Measurements from ENCODE around the gene FBXW11. TPM values are rescaled to one million over a fixed set of nuclear protein-coding genes. Genes with fewer than 3 reads are reported as not detected.
A peak's percentile ranks its signal among the peaks of the same experiment; 100 is the strongest.

FBXW11 gene
- total RNA-seq, 4 donors from 2014 or later, result 40.7 to 76.7 (median 49.1) TPM

DNA sequence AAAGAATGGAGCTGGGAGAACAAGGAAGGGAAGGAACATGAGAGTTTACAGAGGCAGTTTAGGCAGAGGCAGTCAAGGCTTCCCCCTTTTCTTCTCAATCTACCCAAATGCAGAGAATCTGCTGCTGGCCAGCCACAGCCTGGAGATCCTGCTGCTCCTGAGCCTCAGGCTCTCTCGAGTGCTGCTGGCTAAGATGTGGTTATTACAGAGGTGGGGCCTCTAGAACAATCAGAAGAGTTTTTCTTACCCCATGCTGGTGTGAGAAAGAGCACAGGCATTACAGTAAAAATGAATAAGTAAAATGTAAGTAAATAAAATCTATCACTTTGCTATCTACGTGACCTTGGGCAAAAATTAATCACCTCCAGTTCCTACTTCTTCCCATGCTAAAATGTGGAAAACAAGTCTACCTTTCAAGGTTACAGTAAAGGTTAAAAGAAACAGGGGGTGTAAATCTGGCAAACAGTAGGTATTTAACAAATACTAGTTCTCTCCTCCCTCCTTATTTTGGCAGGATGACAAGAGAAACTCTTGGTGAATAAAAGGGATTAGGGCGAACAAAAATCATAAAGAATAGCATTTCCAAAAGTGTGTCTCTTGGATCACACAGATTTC is 31.1 kb downstream of the FBXW11 start:
- DNase-seq, result no peak
- peaks cover 0 to 5% (median 0%) of the 10 kb centered on the region in 4 donors for H3K4me1 ChIP-seq
- no peak overlapping the region for H3K4me3 ChIP-seq
- TF ChIP-seq, protein P1, sequence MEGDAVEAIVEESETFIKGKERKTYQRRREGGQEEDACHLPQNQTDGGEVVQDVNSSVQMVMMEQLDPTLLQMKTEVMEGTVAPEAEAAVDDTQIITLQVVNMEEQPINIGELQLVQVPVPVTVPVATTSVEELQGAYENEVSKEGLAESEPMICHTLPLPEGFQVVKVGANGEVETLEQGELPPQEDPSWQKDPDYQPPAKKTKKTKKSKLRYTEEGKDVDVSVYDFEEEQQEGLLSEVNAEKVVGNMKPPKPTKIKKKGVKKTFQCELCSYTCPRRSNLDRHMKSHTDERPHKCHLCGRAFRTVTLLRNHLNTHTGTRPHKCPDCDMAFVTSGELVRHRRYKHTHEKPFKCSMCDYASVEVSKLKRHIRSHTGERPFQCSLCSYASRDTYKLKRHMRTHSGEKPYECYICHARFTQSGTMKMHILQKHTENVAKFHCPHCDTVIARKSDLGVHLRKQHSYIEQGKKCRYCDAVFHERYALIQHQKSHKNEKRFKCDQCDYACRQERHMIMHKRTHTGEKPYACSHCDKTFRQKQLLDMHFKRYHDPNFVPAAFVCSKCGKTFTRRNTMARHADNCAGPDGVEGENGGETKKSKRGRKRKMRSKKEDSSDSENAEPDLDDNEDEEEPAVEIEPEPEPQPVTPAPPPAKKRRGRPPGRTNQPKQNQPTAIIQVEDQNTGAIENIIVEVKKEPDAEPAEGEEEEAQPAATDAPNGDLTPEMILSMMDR (IDR thresholded peaks at IDR 0.05), result no peak
- no peak for TF ChIP-seq POLR2A (IDR thresholded peaks at IDR 0.05)
- H3K27ac ChIP-seq, result no peak overlapping the region
- H3K9me3 ChIP-seq, result peaks cover 0 to 9% (median 2%) of the 10 kb centered on the region in 4 donors
- no peaks in the 10 kb centered on the region for H3K36me3 ChIP-seq
- no peaks in the 10 kb centered on the region for H3K27me3 ChIP-seq

DNA sequence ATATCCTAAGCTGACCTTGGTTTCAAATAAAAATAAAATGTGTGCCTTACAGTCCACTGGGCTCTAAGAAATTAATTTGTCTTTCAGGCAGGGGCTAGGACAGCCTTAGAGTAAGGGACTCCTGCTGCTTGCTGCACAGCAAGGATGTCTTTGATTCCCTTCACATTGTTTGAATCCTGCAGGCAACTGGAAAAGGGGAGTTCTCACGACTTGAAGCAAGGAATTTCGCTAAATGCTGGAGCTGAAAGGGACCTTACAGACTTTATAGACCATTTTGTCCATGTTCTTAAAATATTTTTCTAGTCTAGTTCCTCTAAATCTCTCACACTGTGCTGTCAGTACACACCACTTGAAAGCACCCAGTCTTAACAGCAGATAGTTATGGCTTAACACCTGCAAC is 35.6 kb downstream of the FBXW11 start:
- no peak for DNase-seq
- no peak overlapping the region for H3K27ac ChIP-seq
- H3K36me3 ChIP-seq, result no peaks in the 10 kb centered on the region
- H3K4me3 ChIP-seq, result no peak overlapping the region
- no peaks in the 10 kb centered on the region for H3K9me3 ChIP-seq
- TF ChIP-seq, protein P1 (IDR thresholded peaks at IDR 0.05), result no peak
- TF ChIP-seq POLR2A (IDR thresholded peaks at IDR 0.05), result no peak
- H3K4me1 ChIP-seq, result peaks cover 0 to 5% (median 0%) of the 10 kb centered on the region in 4 donors
- H3K27me3 ChIP-seq, result no peaks in the 10 kb centered on the region

DNA sequence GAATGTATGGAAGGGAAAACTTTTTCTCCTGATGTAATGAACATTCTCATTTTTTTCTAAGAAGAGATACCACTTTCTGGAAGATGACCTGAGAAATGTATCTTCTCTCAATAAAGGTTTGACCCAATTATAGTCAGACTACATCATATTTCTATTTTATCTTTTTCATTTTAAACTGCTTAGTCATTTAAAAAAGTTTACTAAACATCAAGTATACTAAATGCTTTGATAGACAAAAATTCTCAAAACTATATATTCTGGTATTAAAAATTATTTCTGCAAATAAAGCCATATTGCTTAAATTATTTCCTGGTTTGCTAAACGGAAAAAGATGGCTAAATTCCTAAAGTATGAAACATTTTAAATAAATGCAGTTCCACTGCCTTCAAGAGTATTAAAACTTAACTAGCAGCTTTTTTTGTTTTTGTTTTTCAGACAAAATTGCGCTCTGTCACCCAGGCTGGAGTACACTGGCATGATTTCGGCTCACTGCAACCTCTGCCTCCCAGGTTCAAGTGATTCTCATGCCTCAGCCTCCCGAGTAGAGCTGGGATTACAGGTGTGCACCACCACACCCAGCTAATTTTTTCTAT is 37.1 kb downstream of the FBXW11 start:
- Histone ChIP-seq H3K4me1 (peaks cover 0 to 5% (median 0%) of the 10 kb centered on the region in 4 donors), H3K9me3 (no peaks in the 10 kb centered on the region), H3K4me3 (no peak overlapping the region), H3K36me3 (no peaks in the 10 kb centered on the region), H3K27ac (no peak overlapping the region), H3K27me3 (no peaks in the 10 kb centered on the region)
- TF ChIP-seq, protein P1 (IDR thresholded peaks at IDR 0.05), result no peak
- TF ChIP-seq POLR2A (IDR thresholded peaks at IDR 0.05), result no peak
- no peak for DNase-seq

DNA sequence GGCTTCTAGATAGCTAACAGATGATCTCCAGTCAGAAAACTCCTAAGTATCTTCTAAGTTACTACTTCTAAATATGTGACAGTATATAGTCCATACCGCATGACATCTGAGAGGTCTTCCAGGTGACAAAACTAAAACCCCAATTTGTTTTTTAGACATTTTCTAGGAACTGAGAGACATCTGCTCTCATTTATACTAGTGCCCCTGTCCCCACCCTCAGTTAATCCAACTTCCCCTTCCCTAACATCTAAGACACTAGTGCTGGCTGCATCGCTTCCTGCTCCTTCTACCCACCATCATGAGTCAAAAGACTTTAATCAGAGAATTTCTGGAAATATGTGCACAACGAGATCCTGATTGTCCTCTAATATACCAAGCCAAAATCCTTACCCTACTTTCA is 37.9 kb downstream of the FBXW11 start:
- Histone ChIP-seq H3K36me3 (no peaks in the 10 kb centered on the region), H3K9me3 (no peaks in the 10 kb centered on the region), H3K4me1 (peaks cover 0 to 9% (median 2%) of the 10 kb centered on the region in 4 donors), H3K27me3 (no peaks in the 10 kb centered on the region), H3K27ac (peak overlapping the region in 1 of 4 donors; percentile 6), H3K4me3 (no peak overlapping the region)
- no peak for DNase-seq
- no peak for TF ChIP-seq POLR2A (IDR thresholded peaks at IDR 0.05)
- TF ChIP-seq, protein P1 (IDR thresholded peaks at IDR 0.05), result no peak

DNA sequence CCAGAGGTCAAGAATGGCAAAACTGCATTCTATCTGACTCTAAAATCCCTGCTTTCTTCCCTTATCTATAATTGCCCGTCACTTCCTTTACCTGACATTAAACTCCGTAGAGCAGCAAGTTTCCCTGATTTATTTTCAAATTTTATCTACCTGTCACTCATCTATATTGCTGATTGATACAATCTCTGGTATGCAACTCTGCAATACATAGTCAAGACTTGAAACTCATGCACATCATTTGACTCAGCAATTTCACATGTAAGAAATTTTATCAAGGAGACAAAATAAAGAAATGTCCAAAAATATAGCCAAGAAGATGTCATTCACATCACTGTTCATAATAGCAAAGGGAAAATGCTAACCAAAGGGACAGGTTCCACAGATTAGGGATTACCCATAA is 39.5 kb downstream of the FBXW11 start:
- Histone ChIP-seq H3K9me3 (no peaks in the 10 kb centered on the region), H3K36me3 (no peaks in the 10 kb centered on the region), H3K27me3 (no peaks in the 10 kb centered on the region), H3K4me3 (no peak overlapping the region), H3K4me1 (peaks cover 0 to 18% (median 2%) of the 10 kb centered on the region in 4 donors), H3K27ac (no peak overlapping the region)
- TF ChIP-seq, protein P1 (IDR thresholded peaks at IDR 0.05), result no peak
- no peak for TF ChIP-seq POLR2A (IDR thresholded peaks at IDR 0.05)
- DNase-seq, result no peak
